OCI-LY7 (cell line): ENCODE data around the gene LDAF1. TPM values are rescaled to one million over a fixed set of nuclear protein-coding genes. Genes with fewer than 3 reads are reported as not detected.

Experiments used
- BruUV-seq: library from RNA; stranded (reverse); fragments of 400-500 nt; replicated peaks from 2 replicates; lab custom pipeline; 2021; lab: Mats Ljungman, UMichigan
- CTCF ChIA-PET: fragments of 300-600 bp; sonication (Branson Sonifier 250); formaldehyde crosslinking; loops from one replicate; lab custom pipeline; 2022; ENCODE audit warnings: antibody characterized with exemption; ENCODE audit not compliant: unreplicated experiment; lab: Charles Lee
- POLR2A ChIA-PET: fragments of 300-600 bp; sonication (Branson Sonifier 250); formaldehyde crosslinking; loops from one replicate; lab custom pipeline; 2022; ENCODE audit warnings: antibody characterized with exemption; lab: Charles Lee
- DNase-seq: peaks from one replicate; pipeline ENCODE4 v3.0.0-alpha.2; 2015; ENCODE audit warnings: low spot score
- H2AFZ ChIP-seq: fragments of 200-600 bp; sonication (generic), shearing (Covaris generic); 2 replicates; pipeline ENCODE4 v1.6.1; 2014; ENCODE audit warnings: mild to moderate bottlenecking, antibody characterized with exemption, low read length, moderate library complexity
- H3K27ac ChIP-seq: fragments of 200-600 bp; sonication (generic); 2 replicates; pipeline ENCODE4 v1.5.1; 2014; ENCODE audit warnings: mixed run types, low read depth, mild to moderate bottlenecking, moderate library complexity, low read length, inconsistent platforms; ENCODE audit not compliant: poor library complexity, severe bottlenecking
- H3K36me3 ChIP-seq: fragments of 200-600 bp; sonication (generic); 2 replicates; pipeline ENCODE4 v1.6.1; 2014; ENCODE audit warnings: mild to moderate bottlenecking, antibody characterized with exemption, low read length, moderate library complexity, mixed read lengths; ENCODE audit not compliant: insufficient read depth
- H3K4me1 ChIP-seq: fragments of 200-600 bp; sonication (generic); 2 replicates; pipeline ENCODE4 v1.5.1; 2014; ENCODE audit warnings: mild to moderate bottlenecking, low read length; ENCODE audit not compliant: insufficient read depth, poor library complexity, severe bottlenecking
- H3K4me2 ChIP-seq: fragments of 200-600 bp; sonication (generic); 2 replicates; pipeline ENCODE4 v1.6.1; 2014; ENCODE audit warnings: mild to moderate bottlenecking, low read length
- H3K4me3 ChIP-seq: fragments of 200-600 bp; sonication (generic); 2 replicates; pipeline ENCODE4 v1.5.1; 2014; ENCODE audit warnings: mild to moderate bottlenecking, low read depth, low read length; ENCODE audit not compliant: poor library complexity, severe bottlenecking
- H3K79me2 ChIP-seq: fragments of 200-600 bp; sonication (generic); 2 replicates; pipeline ENCODE4 v1.6.1; 2016; ENCODE audit warnings: low read depth, mild to moderate bottlenecking, low read length, moderate library complexity, mixed read lengths; ENCODE audit not compliant: insufficient read depth
- H3K9me2 ChIP-seq: fragments of 200-600 bp; sonication (generic); 2 replicates; pipeline ENCODE4 v1.6.1; 2016; ENCODE audit warnings: mild to moderate bottlenecking, low read length, mixed read lengths; ENCODE audit not compliant: insufficient read depth
- H3K9me3 ChIP-seq: fragments of 200-600 bp; sonication (generic); 2 replicates; pipeline ENCODE4 v1.6.1; 2014; ENCODE audit warnings: mild to moderate bottlenecking, mixed run types, low read length, mixed read lengths
- H4K20me1 ChIP-seq: fragments of 200-600 bp; sonication (generic); 2 replicates; pipeline ENCODE4 v1.6.1; 2014; ENCODE audit warnings: mild to moderate bottlenecking, antibody characterized with exemption, low read length, moderate library complexity, mixed read lengths; ENCODE audit not compliant: insufficient read depth
- CTCF ChIP-seq: fragments of 200-600 bp; sonication (generic); conservative IDR thresholded peaks from 2 replicates; pipeline ENCODE4 v1.5.1; 2014; ENCODE audit warnings: mild to moderate bottlenecking, antibody characterized with exemption, low read length, moderate library complexity, mixed read lengths
- EZH2phosphoT487 ChIP-seq: fragments of 200-600 bp; sonication (generic); IDR thresholded peaks from 2 replicates; pipeline ENCODE4 v1.6.1; 2018; ENCODE audit warnings: low read depth, borderline replicate concordance, mild to moderate bottlenecking, mixed run types, antibody characterized with exemption, low read length, moderate library complexity, mixed read lengths
- intact Hi-C: fragments of 100-400 bp; cut with micrococcal nuclease; formaldehyde crosslinking; loops from one replicate; pipeline ENCODE4 v1.10.0; 2022; ENCODE audit not compliant: unreplicated experiment
- total RNA-seq, 2 experiments: library from RNA; depleted of rRNA in 1 of 2; stranded (reverse); fragments of >200 nt in 1 of 2; shearing (Covaris generic) in 1 of 2; gene quantifications; 2 replicates each; pipeline ENCODE4 v1.2.3, GENCODE V29; 2014 to 2022

Gene LDAF1
- total RNA-seq, 2 experiments from 2014 or later, result 5.4 to 6.7 TPM

- Histone ChIP-seq H3K9me3 (no peaks in the 10 kb centered on the region), H3K36me3 (peaks cover 34% of the 10 kb centered on the region), H3K4me3 (peak overlapping the region; percentile 80), H4K20me1 (no peaks in the 10 kb centered on the region), H3K79me2 (peaks cover 7% of the 10 kb centered on the region; the same call in 1 of the 2 replicates), H2AFZ (no peak overlapping the region), H3K4me2 (peak overlapping the region; percentile 97), H3K27ac (no peak overlapping the region), H3K4me1 (peaks cover 17% of the 10 kb centered on the region), H3K9me2 (no peaks in the 10 kb centered on the region)
- TF ChIP-seq EZH2phosphoT487 (no peak), CTCF (no peak)
- POLR2A ChIA-PET, result interaction anchor here (0.8 to 1.9 kb wide), 2 partner anchors 26 to 141 kb away, joined by 3 to 6 read pairs; no protein-coding TSS in a partner anchor
- DNase-seq, result no peak
- intact Hi-C loops, result no loop called here
- CTCF ChIA-PET, result interaction anchor here (0.5 kb wide), 1 partner anchor 11 kb away, joined by 3 read pairs; no protein-coding TSS in a partner anchor
- no TSS peak for BruUV-seq
These were observed 1.8 kb downstream of the LDAF1 start for GRCh38 chr16:21160276-21160675.

GRCh38 chr16:21161211-21161610 lies 2.7 kb downstream of the LDAF1 start:
- H3K27ac ChIP-seq, result no peak overlapping the region
- no peak for DNase-seq
- no peak overlapping the region for H3K4me3 ChIP-seq
- TF ChIP-seq CTCF, result no peak
- no peak for TF ChIP-seq EZH2phosphoT487
- peaks cover 36% of the 10 kb centered on the region for H3K36me3 ChIP-seq
- no peaks in the 10 kb centered on the region for H4K20me1 ChIP-seq
- peaks cover 7% of the 10 kb centered on the region; the same call in 1 of the 2 replicates for H3K79me2 ChIP-seq
- H3K9me2 ChIP-seq, result no peaks in the 10 kb centered on the region
- H2AFZ ChIP-seq, result no peak overlapping the region
- CTCF ChIA-PET, result no interaction called here
- H3K4me2 ChIP-seq, result no peak overlapping the region
- POLR2A ChIA-PET, result no interaction called here
- peaks cover 17% of the 10 kb centered on the region for H3K4me1 ChIP-seq
- BruUV-seq, result TSS peak; percentile 48
- intact Hi-C loops, result no loop called here
- H3K9me3 ChIP-seq, result no peaks in the 10 kb centered on the region

GRCh38 chr16:21162661-21163151 lies 4.2 kb downstream of the LDAF1 start:
- Histone ChIP-seq H3K79me2 (peaks cover 7% of the 10 kb centered on the region; the same call in 1 of the 2 replicates), H3K4me1 (peaks cover 15% of the 10 kb centered on the region), H3K27ac (no peak overlapping the region), H2AFZ (no peak overlapping the region), H3K9me3 (no peaks in the 10 kb centered on the region), H3K36me3 (peaks cover 41% of the 10 kb centered on the region), H3K4me2 (no peak overlapping the region), H3K4me3 (no peak overlapping the region), H4K20me1 (no peaks in the 10 kb centered on the region), H3K9me2 (no peaks in the 10 kb centered on the region)
- TF ChIP-seq EZH2phosphoT487, result no peak
- TF ChIP-seq CTCF, result no peak
- ChIA-PET CTCF (no interaction called here), POLR2A (interaction anchor here (0.5 kb wide), 1 partner anchor 93 kb away, joined by 3 read pairs; no protein-coding TSS in a partner anchor)
- intact Hi-C loops, result no loop called here
- BruUV-seq, result no TSS peak
- no peak for DNase-seq
